ENCODE measurements around the gene SLC12A4.
"Not testable (repeated sequence)": the region's sequence is repeated elsewhere in the genome, so short reads cannot be mapped to it uniquely, and the experiment has no call there.

SLC12A4 gene

GRCh38 chr16:67940446-67941089 is 27.9 kb downstream of the SLC12A4 start:
- no peak for DNase-seq

- peak; percentile 27 for DNase-seq
These were observed 28.7 kb downstream of the SLC12A4 start for GRCh38 chr16:67939507-67940445.

GRCh38 chr16:67937713-67938112 is 30.7 kb downstream of the SLC12A4 start:
- not testable (repeated sequence) for DNase-seq

- DNase-seq = peak; percentile 65
These were observed 31.4 kb downstream of the SLC12A4 start for GRCh38 chr16:67936880-67937605.

- peak; percentile 29 for DNase-seq
These were observed 32.1 kb downstream of the SLC12A4 start, which contains the start of gene PSMB10 for GRCh38 chr16:67936124-67936879. Gene PSMB10, minus strand, starts transcription at chr16:67936850. Its CDS starts 101 bp downstream, at chr16:67936749.

DNA sequence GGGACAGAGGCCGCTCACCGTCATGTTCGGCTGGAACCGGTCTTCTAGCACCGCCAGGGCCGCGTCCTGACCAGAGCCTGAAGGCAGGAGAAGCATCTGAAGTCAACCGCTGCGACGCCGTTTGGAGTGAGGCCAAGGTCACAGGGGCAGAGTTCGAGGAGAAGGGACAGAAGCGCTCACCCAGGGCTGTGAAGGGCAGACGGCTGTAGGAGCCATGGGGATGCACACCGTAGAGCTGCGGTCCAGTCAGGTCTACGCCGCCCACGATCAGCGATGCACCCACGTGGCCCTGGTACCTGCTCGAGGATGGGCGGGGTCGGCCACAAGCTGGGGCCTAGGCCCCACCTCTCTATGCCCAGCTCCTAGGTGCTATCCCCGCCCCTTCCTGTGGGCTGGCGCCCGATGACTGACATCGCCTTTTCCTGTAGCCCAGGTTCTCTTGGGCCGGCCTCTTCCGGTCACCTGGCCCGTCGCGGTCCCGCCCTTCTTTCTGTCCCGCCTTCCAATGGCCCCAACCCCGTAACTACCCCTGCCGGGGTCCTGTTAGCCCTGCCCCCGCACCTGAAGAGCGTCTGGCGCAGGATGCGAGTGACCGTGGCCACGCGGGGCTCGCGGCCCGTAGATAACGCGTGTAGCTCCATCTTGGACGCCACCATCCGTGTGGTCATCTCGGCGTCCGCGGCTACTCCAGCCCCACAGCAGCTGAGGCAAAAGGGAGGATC is 32.9 kb downstream of the SLC12A4 start:
- peak; percentile 93 for DNase-seq

DNA sequence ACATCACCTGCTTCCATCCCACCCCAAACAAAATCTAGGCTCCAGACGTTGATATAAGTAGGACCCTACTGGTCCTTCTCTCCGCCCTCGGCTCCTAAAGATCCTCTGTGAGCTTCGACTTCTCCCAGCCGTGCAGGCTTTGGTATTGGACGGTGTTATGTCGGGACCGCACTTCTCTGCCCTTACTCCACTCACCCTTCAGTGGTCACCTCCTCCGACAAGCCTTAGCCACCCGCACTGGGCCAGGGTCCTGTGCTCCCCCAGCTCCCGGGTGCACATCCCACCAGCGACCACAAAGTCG is 33.4 kb downstream of the SLC12A4 start:
- no peak for DNase-seq

- no peak for DNase-seq
These were observed 33.9 kb downstream of the SLC12A4 start for GRCh38 chr16:67934306-67935100.

DNA sequence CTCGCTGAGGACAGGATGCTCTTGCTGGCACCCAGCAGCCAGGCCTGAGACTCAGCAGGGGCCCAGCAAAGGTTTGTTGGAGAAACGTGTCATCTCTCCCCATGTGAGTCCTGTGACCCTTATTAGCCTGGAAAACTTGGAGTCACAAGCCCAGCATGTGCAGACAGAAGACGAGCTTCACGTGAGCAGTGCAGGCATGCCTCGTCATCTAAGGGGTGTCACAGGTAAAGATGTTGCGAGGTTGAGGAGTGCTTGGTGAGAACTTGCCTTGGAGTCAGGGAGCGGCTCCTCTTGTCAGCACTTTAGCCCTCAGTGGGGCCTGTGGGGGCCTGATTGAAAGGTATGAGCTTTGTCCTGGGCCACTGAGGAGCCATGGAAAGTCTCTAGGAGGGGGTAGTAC is 34.6 kb downstream of the SLC12A4 start:
- DNase-seq = no peak

DNA sequence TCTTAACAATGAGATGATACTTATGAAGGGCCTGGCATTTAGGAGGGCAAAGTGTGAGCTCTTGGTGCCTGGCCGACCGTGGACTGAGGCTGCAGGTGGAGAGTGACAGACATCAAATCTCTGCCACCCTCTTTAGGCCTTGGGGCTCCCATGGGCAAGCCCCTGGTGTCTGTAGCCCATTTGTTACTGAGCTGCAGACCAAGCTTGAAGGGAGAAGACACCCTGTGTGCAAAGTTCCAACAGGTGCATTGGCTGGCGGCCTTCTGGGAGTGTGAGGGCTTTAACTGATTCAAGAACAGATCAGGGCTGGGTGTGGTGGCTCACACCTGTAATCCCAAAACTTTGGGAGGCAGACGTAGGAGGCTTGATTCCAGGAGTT is 36.0 kb downstream of the SLC12A4 start:
- no peak for DNase-seq

DNA sequence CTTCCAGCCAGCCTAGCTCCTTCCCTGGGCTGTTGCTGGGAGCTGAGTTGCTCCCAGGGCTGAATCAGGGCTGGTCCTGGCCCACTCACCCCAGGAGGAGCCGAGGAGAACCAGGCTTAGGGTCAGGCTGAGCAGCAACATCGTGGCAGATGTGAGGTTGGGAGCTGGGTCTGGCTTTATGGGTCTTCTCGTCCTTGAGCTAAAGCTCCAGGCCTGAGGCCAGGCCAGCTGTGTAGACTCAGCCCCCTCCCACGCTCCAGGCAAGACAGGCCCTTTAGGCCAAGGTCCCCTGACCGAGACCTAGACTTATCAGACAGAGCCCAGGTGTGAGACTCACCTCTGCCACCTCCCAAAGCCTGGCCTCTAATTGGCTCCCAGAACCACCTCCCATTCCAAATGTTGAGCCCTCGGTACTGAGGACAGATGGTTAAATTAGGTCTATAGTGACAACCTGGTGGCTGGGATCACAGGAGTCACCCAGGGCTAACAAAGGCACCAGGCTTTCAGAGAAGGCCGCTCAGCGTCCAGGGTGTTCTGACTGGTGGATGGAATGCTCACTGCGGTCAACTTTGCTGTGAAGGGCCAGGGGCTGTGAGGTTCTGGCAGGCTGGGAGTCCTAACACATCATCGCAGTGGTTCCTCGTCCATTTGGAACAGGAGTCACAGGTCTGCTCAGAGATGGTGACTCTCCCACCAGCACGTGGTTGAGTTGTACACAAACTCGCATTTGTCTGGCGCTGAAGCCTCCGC is 36.5 kb downstream of the SLC12A4 start, which contains the start of gene CTRL:
Gene CTRL, minus strand, starts transcription at position 151 of the 750 bp plus-strand sequence. Its CDS starts 10 bp downstream, at position 141.
- DNase-seq = no peak

DNA sequence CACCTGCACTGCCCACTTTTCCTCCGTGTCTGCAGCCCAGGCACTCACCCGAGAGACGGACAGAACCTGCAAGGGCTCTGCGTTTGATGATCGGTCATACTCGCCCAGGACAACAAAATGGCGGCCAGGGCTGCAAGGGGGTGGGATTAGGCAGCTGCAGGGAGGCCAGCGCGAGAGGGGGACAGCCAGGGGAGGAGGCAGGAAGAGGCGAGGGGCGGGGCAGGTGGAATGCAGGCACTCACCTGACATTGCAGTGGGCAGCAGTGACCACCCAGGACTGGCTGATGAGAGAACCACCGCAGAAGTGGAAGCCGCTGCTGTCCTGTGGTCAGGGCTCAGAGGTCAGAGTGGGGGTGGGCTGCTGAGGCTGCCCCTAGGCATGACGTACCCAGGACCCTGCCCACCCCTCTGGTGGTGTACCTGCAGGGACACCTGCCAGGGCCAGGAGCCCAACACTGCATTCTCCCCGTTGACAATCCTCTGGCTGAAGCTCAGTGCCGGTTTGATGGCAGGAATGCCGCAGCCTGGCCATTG is 37.7 kb downstream of the SLC12A4 start:
- no peak for DNase-seq

DNA sequence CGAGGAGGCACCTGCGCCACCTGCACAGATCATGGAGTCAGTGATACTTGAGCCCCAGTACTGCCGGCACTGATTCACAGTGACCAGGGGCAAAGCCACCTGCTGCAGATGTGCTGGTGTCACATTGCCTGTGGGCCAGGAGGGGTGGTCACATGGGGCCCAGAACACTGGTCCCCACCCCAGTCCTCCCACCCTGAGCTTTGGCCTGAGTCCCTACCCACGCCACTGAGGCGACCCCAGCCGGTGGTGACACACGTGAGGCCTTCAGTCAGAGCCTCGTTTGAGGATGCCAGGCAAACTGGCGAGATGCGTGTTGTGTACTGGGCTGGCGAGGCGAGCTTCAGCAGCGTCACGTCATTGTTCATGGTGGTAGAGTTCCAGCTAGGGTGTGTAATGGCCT is 38.2 kb downstream of the SLC12A4 start:
- no peak for DNase-seq

DNA sequence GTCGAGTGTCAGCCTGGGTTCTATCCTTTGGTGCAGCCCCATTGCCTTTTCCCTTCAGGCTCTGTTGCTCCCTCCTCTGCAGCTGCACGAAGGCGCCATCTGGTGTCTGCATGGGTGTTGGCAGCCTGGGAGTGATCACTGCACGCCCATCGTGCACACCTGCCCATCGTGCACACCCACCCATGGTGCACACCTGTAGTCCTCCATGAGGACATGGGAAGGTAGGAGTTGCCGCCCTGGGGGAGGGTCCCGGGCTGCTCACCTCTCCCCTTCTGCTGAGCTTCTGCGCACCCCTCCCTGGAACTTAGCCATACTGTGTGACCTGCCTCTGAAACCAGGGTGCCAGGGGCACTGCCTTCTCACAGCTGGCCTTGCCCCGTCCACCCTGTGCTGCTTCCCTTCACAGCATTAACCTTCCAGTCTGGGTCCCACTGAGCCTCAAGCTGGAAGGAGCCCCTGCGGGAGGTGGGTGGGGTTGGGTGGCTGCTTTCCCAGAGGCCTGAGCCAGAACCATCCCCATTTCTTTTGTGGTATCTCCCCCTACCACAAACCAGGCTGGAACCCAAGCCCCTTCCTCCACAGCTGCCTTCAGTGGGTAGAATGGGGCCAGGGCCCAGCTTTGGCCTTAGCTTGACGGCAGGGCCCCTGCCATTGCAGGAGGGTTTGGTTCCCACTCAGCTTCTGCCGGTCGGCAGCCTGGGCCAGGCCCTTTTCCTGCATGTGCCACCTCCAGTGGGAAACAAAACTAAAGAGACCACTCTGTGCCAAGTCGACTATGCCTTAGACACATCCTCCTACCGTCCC is 39.7 kb downstream of the SLC12A4 start:
- peak; percentile 76 for DNase-seq

DNA sequence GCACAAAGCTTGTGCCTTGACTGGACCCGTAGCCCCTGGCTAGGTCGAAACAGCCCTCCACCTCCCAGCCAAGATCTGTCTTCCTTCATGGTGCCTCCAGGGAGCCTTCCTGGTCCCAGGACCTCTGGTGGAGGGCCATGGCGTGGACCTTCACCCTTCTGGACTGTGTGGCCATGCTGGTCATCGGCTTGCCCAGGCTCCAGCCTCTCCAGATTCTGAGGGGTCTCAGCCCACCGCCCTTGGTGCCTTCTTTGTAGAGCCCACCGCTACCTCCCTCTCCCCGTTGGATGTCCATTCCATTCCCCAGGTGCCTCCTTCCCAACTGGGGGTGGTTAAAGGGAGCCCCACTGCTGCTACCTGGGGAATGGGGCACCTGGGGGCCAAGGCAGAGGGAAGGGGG is 40.3 kb downstream of the SLC12A4 start:
- no peak for DNase-seq

DNA sequence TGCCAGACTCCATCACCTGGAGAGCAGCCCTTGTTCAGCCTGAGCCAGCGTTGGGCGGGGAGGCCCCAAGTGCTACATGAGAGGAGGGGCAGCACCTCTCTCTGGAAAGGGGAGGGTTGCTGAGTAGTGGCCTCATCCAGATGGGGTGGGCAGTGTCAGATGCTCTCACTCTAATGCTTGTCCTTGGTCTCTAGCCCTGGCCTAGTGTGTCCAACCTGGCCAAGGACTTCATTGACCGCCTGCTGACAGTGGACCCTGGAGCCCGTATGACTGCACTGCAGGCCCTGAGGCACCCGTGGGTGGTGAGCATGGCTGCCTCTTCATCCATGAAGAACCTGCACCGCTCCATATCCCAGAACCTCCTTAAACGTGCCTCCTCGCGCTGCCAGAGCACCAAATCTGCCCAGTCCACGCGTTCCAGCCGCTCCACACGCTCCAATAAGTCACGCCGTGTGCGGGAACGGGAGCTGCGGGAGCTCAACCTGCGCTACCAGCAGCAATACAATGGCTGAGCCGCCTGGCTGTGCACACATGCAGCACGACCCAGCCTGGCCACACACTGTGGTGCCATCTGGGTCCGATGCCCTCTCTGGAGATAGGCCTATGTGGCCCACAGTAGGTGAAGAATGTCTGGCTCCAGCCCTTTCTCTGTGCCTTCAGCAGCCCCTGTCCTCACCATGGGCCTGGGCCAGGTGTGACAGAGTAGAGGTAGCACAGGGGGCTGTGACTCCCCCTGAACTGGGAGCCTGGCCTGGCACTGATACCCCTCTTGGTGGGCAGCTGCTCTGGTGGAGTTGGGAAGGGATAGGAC is 41.1 kb downstream of the SLC12A4 start:
- DNase-seq = no peak

GRCh38 chr16:67926181-67926750 is 42.2 kb downstream of the SLC12A4 start:
- no peak for DNase-seq
